NB4 (cell line): ENCODE data around the gene MRGPRX3.

Source experiments
- DNase-seq: peaks from one replicate; pipeline ENCODE4 v3.0.0; 2010; ENCODE audit warnings: low read depth
- H3K4me3 ChIP-seq: one replicate; pipeline ENCODE4 v1.5.1; 2011; ENCODE audit warnings: mild to moderate bottlenecking, low read depth, low read length, moderate library complexity
- CTCF ChIP-seq: IDR thresholded peaks from one replicate; pipeline ENCODE4 v1.5.1; 2012; ENCODE audit warnings: low read depth, low read length
- MYC ChIP-seq: IDR thresholded peaks from 2 replicates; pipeline ENCODE4 v1.6.1; 2011; ENCODE audit warnings: low read depth, low read length
- POLR2A ChIP-seq: IDR thresholded peaks from 2 replicates; pipeline ENCODE4 v1.6.1; 2011; ENCODE audit warnings: mild to moderate bottlenecking; ENCODE audit not compliant: insufficient read length; ENCODE audit errors: extremely low read depth
- TF ChIP-seq, protein P1 (sequence below): IDR thresholded peaks from 2 replicates; pipeline ENCODE4 v1.6.1; 2011; ENCODE audit warnings: low read depth, low read length

Gene MRGPRX3

GRCh38 chr11:18144243-18144642, 11.9 kb downstream of the MRGPRX3 start:
- TF ChIP-seq CTCF (no peak), POLR2A (no peak), MYC (no peak)
- TF ChIP-seq, protein P1, sequence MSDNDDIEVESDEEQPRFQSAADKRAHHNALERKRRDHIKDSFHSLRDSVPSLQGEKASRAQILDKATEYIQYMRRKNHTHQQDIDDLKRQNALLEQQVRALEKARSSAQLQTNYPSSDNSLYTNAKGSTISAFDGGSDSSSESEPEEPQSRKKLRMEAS: no peak
- no peak overlapping the region for H3K4me3 ChIP-seq
- DNase-seq: no peak

GRCh38 chr11:18145025-18145424, 12.7 kb downstream of the MRGPRX3 start:
- TF ChIP-seq MYC: no peak
- TF ChIP-seq CTCF: peak; percentile 46
- H3K4me3 ChIP-seq: no peak overlapping the region
- DNase-seq: peak; percentile 13

GRCh38 chr11:18145837-18146236, 13.5 kb downstream of the MRGPRX3 start:
- no peak for DNase-seq
- no peak overlapping the region for H3K4me3 ChIP-seq
- TF ChIP-seq POLR2A (no peak), CTCF (no peak), MYC (no peak)
- TF ChIP-seq, protein P1: no peak

GRCh38 chr11:18151581-18151980, 19.2 kb downstream of the MRGPRX3 start:
- H3K4me3 ChIP-seq: no peak overlapping the region
- no peak for DNase-seq
- no peak for TF ChIP-seq CTCF
- no peak for TF ChIP-seq POLR2A
- TF ChIP-seq MYC: no peak
- TF ChIP-seq, protein P1: no peak

- DNase-seq: no peak
- TF ChIP-seq MYC (no peak), CTCF (no peak), POLR2A (no peak)
- TF ChIP-seq, protein P1: no peak
- H3K4me3 ChIP-seq: no peak overlapping the region
Measured at GRCh38 chr11:18168372-18168771, 36.0 kb downstream of the MRGPRX3 start.

GRCh38 chr11:18171377-18172000, 39.1 kb downstream of the MRGPRX3 start:
- no peak for TF ChIP-seq POLR2A
- TF ChIP-seq, protein P1: no peak
- peak; percentile 69 for TF ChIP-seq CTCF
- TF ChIP-seq MYC: no peak
- DNase-seq: peak; percentile 36

More at GRCh38 chr11:18171377-18172000, 39.1 kb downstream of the MRGPRX3 start:
- no peak overlapping the region for H3K4me3 ChIP-seq
